H9 (cell line): ENCODE data around the gene CCDC80. TPM values are rescaled to one million over a fixed set of nuclear protein-coding genes. Genes with fewer than 3 reads are reported as not detected.

ENCODE experiments used
- DNase-seq: peaks from one replicate; pipeline ENCODE4 v3.0.0-alpha.2; 2017
- H2AFZ ChIP-seq: one replicate; pipeline ENCODE4 v1.6.1; 2013; ENCODE audit warnings: mild to moderate bottlenecking, low read length, control low read depth, moderate library complexity
- H2AK5ac ChIP-seq: 2 replicates; pipeline ENCODE4 v1.6.1; 2013; ENCODE audit warnings: low read length, control low read depth, mixed read lengths; ENCODE audit not compliant: insufficient read length
- H2BK120ac ChIP-seq: one replicate; pipeline ENCODE4 v1.6.1; 2013; ENCODE audit warnings: low read depth, mild to moderate bottlenecking, low read length, control low read depth, inconsistent platforms; ENCODE audit not compliant: poor library complexity, severe bottlenecking
- H2BK12ac ChIP-seq: 2 replicates; pipeline ENCODE4 v1.6.1; 2013; ENCODE audit warnings: low read length, control low read depth, mixed read lengths, low read depth; ENCODE audit not compliant: insufficient read length
- H2BK15ac ChIP-seq: 2 replicates; pipeline ENCODE4 v1.6.1; 2013; ENCODE audit warnings: low read depth, low read length, control low read depth
- H2BK20ac ChIP-seq: one replicate; pipeline ENCODE4 v1.6.1; 2013; ENCODE audit warnings: low read depth, mild to moderate bottlenecking, low read length, control low read depth, inconsistent platforms; ENCODE audit not compliant: poor library complexity, severe bottlenecking
- H2BK5ac ChIP-seq: 2 replicates; pipeline ENCODE4 v1.6.1; 2013; ENCODE audit warnings: low read length, control low read depth, mixed read lengths; ENCODE audit not compliant: insufficient read length
- H3K14ac ChIP-seq: 2 replicates; pipeline ENCODE4 v1.6.1; 2013; ENCODE audit warnings: low read length, control low read depth; ENCODE audit not compliant: insufficient read depth
- H3K18ac ChIP-seq: 2 replicates; pipeline ENCODE4 v1.6.1; 2013; ENCODE audit warnings: low read depth, mild to moderate bottlenecking, mixed read lengths, low read length, control low read depth; ENCODE audit not compliant: insufficient read length
- H3K23ac ChIP-seq: 2 replicates; pipeline ENCODE4 v1.6.1; 2013; ENCODE audit warnings: low read length, control low read depth, mixed read lengths, low read depth; ENCODE audit not compliant: insufficient read length
- H3K23me2 ChIP-seq: 2 replicates; pipeline ENCODE4 v1.6.1; 2013; ENCODE audit warnings: low read depth, mild to moderate bottlenecking, mixed read lengths, low read length, control low read depth; ENCODE audit not compliant: insufficient read length, poor library complexity, severe bottlenecking
- H3K27ac ChIP-seq: 2 replicates; pipeline ENCODE4 v1.5.1; 2013; ENCODE audit warnings: low read length, control low read depth, mixed read lengths, low read depth; ENCODE audit not compliant: insufficient read length
- H3K27me3 ChIP-seq: 2 replicates; pipeline ENCODE4 v1.6.1; 2013; ENCODE audit warnings: low read length, control low read depth, inconsistent platforms; ENCODE audit not compliant: insufficient read depth
- H3K4ac ChIP-seq: 2 replicates; pipeline ENCODE4 v1.6.1; 2013; ENCODE audit warnings: low read depth, mild to moderate bottlenecking, control low read depth, inconsistent platforms, low read length, moderate library complexity
- H3K4me1 ChIP-seq: 2 replicates; pipeline ENCODE4 v1.6.1; 2013; ENCODE audit warnings: low read length, control low read depth, inconsistent platforms; ENCODE audit not compliant: insufficient read depth
- H3K4me2 ChIP-seq: 2 replicates; pipeline ENCODE4 v1.6.1; 2013; ENCODE audit warnings: low read length, control low read depth, mixed read lengths; ENCODE audit not compliant: insufficient read length, insufficient read depth
- H3K56ac ChIP-seq: 2 replicates; pipeline ENCODE4 v1.6.1; 2013; ENCODE audit warnings: low read depth, mild to moderate bottlenecking, mixed read lengths, low read length, control low read depth; ENCODE audit not compliant: insufficient read length
- H3K79me1 ChIP-seq: 2 replicates; pipeline ENCODE4 v1.6.1; 2013; ENCODE audit warnings: low read depth, mild to moderate bottlenecking, moderate library complexity, low read length, control low read depth, inconsistent platforms; ENCODE audit not compliant: insufficient read depth, poor library complexity, severe bottlenecking
- H3K79me2 ChIP-seq: 2 replicates; pipeline ENCODE4 v1.6.1; 2013; ENCODE audit warnings: low read length, control low read depth, inconsistent platforms; ENCODE audit not compliant: insufficient read depth
- H3K9ac ChIP-seq: 2 replicates; pipeline ENCODE4 v1.6.1; 2013; ENCODE audit warnings: low read length, control low read depth, mixed read lengths; ENCODE audit not compliant: insufficient read length; ENCODE audit errors: extremely low read depth
- H3K9me3 ChIP-seq: one replicate; pipeline ENCODE4 v1.6.1; 2013; ENCODE audit warnings: low read depth, low read length, inconsistent platforms; ENCODE audit not compliant: control insufficient read depth
- H3T11ph ChIP-seq: one replicate; pipeline ENCODE4 v1.6.1; 2013; ENCODE audit warnings: mild to moderate bottlenecking, low read length, control low read depth, inconsistent platforms
- H4K20me1 ChIP-seq: one replicate; pipeline ENCODE4 v1.6.1; 2013; ENCODE audit not compliant: control insufficient read depth, insufficient read length, insufficient read depth
- H4K5ac ChIP-seq: 2 replicates; pipeline ENCODE4 v1.6.1; 2013; ENCODE audit warnings: low read depth, mild to moderate bottlenecking, mixed read lengths, low read length, control low read depth; ENCODE audit not compliant: insufficient read length
- H4K8ac ChIP-seq: replicated peaks from 2 replicates; pipeline ENCODE4 v1.6.1; 2013; ENCODE audit warnings: low read length, control low read depth, mixed read lengths, low read depth; ENCODE audit not compliant: insufficient read length
- H4K91ac ChIP-seq: 2 replicates; pipeline ENCODE4 v1.6.1; 2013; ENCODE audit warnings: low read depth, mild to moderate bottlenecking, moderate library complexity, mixed read lengths, low read length, control low read depth; ENCODE audit not compliant: insufficient read length
- H3K27ac Mint-ChIP-seq, 3 experiments: 2 replicates in 2 of 3; 3 replicates in 1 of 3; pipeline ENCODE4 v1.8.0; 2020 to 2021; ENCODE audit warnings: mixed read lengths in 3 of 3, mild to moderate bottlenecking in 1 of 3, moderate library complexity in 1 of 3
- H3K27me3 Mint-ChIP-seq: 2 replicates; pipeline ENCODE4 v1.8.0; 2021; ENCODE audit warnings: low read depth, mild to moderate bottlenecking, moderate library complexity, mixed read lengths
- H3K36me3 Mint-ChIP-seq, 3 experiments: 2 replicates in 2 of 3; 3 replicates in 1 of 3; pipeline ENCODE4 v1.8.0; 2020 to 2021; ENCODE audit warnings: low read depth in 3 of 3, mixed read lengths in 3 of 3; ENCODE audit not compliant: insufficient read depth in 1 of 3
- H3K4me1 Mint-ChIP-seq, 2 experiments: 2 replicates each; pipeline ENCODE4 v1.8.0; 2020; ENCODE audit warnings: mixed read lengths in 2 of 2
- H3K4me3 Mint-ChIP-seq, 2 experiments: 2 replicates in 1 of 2; 3 replicates in 1 of 2; pipeline ENCODE4 v1.8.0; 2020 to 2021; ENCODE audit warnings: mild to moderate bottlenecking in 2 of 2, mixed read lengths in 2 of 2, moderate library complexity in 1 of 2
- H3K9me3 Mint-ChIP-seq, 2 experiments: 2 replicates in 1 of 2; 3 replicates in 1 of 2; pipeline ENCODE4 v1.8.0; 2020; ENCODE audit warnings: mild to moderate bottlenecking in 2 of 2, mixed read lengths in 2 of 2, moderate library complexity in 1 of 2
- CTCF ChIP-seq: fragments of 200-600 bp; sonication (generic); conservative IDR thresholded peaks from 3 replicates; pipeline ENCODE4 v1.8.0; 2021; ENCODE audit warnings: antibody characterized with exemption, mild to moderate bottlenecking
- WGBS: extraction: QIAGEN DNeasy Blood & Tissue Kit; methylation state at CpG from one replicate; pipeline ENCODE4 v1.1.7; 2013; ENCODE audit warnings: missing lambda C conversion rate, low lambda C conversion rate, mixed read lengths; ENCODE audit not compliant: insufficient read length; ENCODE audit errors: extremely low coverage; 5-methylcytosine and 5-hydroxymethylcytosine counted together
- total RNA-seq: library from RNA; stranded (reverse); gene quantifications from 2 replicates; pipeline ENCODE4 v1.2.1, GENCODE V29; 2021

CCDC80 gene
- total RNA-seq, 1 experiment from 2014 or later, result 5.4 TPM

GRCh38 chr3:112640276-112640929 lies 540 bp downstream of the CCDC80 start:
- Mint-ChIP-seq H3K36me3 (peaks cover 0 to 9% (median 2%) of the 10 kb centered on the region in 3 experiments; a peak in 1 of 7 replicates), H3K9me3 (no peaks in the 10 kb centered on the region), H3K27me3 (peaks cover 3% of the 10 kb centered on the region; the same call in 1 of the 2 replicates), H3K4me1 (peaks cover 3 to 12% of the 10 kb centered on the region in 2 experiments), H3K27ac (no peak overlapping the region), H3K4me3 (no peak overlapping the region)
- H3K79me2 ChIP-seq, result no peaks in the 10 kb centered on the region
- no peak overlapping the region for H3K4ac ChIP-seq
- peak overlapping the region; percentile 34; the same call in 1 of the 2 replicates for H3K14ac ChIP-seq
- H3K56ac ChIP-seq, result no peak overlapping the region
- no peak for TF ChIP-seq CTCF
- WGBS, result no CpG with 5 or more reads among the region's 10 CpGs
- H3K27ac ChIP-seq, result no peak overlapping the region
- no peak overlapping the region for H3T11ph ChIP-seq
- H3K23ac ChIP-seq, result no peak overlapping the region
- no peak overlapping the region for H3K18ac ChIP-seq
- H2AFZ ChIP-seq, result peak overlapping the region; percentile 82
- no peaks in the 10 kb centered on the region for H3K9me3 ChIP-seq
- H2BK15ac ChIP-seq, result no peak overlapping the region
- no peak overlapping the region for H4K5ac ChIP-seq
- H2AK5ac ChIP-seq, result no peak overlapping the region
- H3K4me1 ChIP-seq, result peaks cover 13% of the 10 kb centered on the region
- H2BK5ac ChIP-seq, result no peak overlapping the region
- H3K4me2 ChIP-seq, result no peak overlapping the region
- no peaks in the 10 kb centered on the region for H3K79me1 ChIP-seq
- H2BK120ac ChIP-seq, result no peak overlapping the region
- DNase-seq, result no peak
- H4K8ac ChIP-seq, result no peak overlapping the region
- no peaks in the 10 kb centered on the region for H3K23me2 ChIP-seq
- no peak overlapping the region for H4K91ac ChIP-seq
- H3K9ac ChIP-seq, result no peak overlapping the region
- no peaks in the 10 kb centered on the region for H3K27me3 ChIP-seq
- no peak overlapping the region for H2BK12ac ChIP-seq
- no peak overlapping the region for H2BK20ac ChIP-seq
- H4K20me1 ChIP-seq, result no peaks in the 10 kb centered on the region
